ENCODE results near the gene ZNF277.

DNA sequence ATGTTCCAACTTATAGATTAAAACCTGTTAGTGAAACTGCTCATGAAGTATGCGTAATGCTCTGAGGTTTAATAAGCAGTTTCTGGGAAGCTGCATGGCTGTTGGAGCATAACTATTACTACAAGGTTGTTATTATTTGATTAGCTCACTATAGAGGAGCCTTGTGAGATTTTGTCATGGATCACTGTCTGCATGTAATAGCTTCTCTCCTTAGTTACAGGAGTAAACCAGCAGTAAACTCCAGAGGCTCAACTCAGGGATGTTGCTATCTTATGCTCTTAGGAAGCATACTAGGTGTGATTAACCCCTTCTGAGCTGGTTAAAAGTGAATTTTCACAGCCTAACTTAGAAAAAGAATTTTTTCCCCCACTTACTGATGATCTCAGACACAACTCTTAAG lies 180.1 kb downstream of the ZNF277 start:
- TF ChIP-seq, protein P1, sequence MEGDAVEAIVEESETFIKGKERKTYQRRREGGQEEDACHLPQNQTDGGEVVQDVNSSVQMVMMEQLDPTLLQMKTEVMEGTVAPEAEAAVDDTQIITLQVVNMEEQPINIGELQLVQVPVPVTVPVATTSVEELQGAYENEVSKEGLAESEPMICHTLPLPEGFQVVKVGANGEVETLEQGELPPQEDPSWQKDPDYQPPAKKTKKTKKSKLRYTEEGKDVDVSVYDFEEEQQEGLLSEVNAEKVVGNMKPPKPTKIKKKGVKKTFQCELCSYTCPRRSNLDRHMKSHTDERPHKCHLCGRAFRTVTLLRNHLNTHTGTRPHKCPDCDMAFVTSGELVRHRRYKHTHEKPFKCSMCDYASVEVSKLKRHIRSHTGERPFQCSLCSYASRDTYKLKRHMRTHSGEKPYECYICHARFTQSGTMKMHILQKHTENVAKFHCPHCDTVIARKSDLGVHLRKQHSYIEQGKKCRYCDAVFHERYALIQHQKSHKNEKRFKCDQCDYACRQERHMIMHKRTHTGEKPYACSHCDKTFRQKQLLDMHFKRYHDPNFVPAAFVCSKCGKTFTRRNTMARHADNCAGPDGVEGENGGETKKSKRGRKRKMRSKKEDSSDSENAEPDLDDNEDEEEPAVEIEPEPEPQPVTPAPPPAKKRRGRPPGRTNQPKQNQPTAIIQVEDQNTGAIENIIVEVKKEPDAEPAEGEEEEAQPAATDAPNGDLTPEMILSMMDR (IDR thresholded peaks at IDR 0.05), result no peak
- TF ChIP-seq POLR2A (IDR thresholded peaks at IDR 0.05), result no peak
